OCI-LY3 (cell line): ENCODE results near the gene PFDN1.

Experiments
- H2AFZ ChIP-seq: fragments of 200-600, 300-600 bp; shearing (Covaris generic); 2 replicates; pipeline ENCODE4 v1.6.0; 2014; ENCODE audit warnings: antibody characterized with exemption, low read depth, low read length
- H3K27ac ChIP-seq: fragments of 200-600, 300-600 bp; sonication (generic); 2 replicates; pipeline ENCODE4 v1.5.1; 2014; ENCODE audit warnings: mild to moderate bottlenecking, low read length, moderate library complexity, mixed read lengths
- H3K27me3 ChIP-seq: fragments of 200-600, 300-600 bp; sonication (generic); 2 replicates; pipeline ENCODE4 v1.6.1; 2014; ENCODE audit warnings: low read depth, low read length, mixed read lengths
- H3K36me3 ChIP-seq: fragments of 200-600, 300-600 bp; sonication (generic); replicated peaks from 2 replicates; pipeline ENCODE3; 2014; ENCODE audit warnings: low read depth, low read length, mixed read lengths
- H3K4me1 ChIP-seq: fragments of 300-600, 200-600 bp; sonication (generic); 2 replicates; pipeline ENCODE4 v1.6.1; 2014; ENCODE audit warnings: low read length, mixed read lengths
- H3K4me2 ChIP-seq: fragments of 200-600, 300-600 bp; sonication (generic); 2 replicates; pipeline ENCODE4 v1.6.1; 2014; ENCODE audit warnings: low read length, mixed read lengths
- H3K4me3 ChIP-seq: fragments of 300-600, 200-600 bp; sonication (generic); 2 replicates; pipeline ENCODE4 v1.5.1; 2014; ENCODE audit warnings: antibody characterized with exemption, mild to moderate bottlenecking, low read length, moderate library complexity
- H3K79me2 ChIP-seq: fragments of 300-600, 200-600 bp; shearing (Covaris generic); 2 replicates; pipeline ENCODE4 v1.6.1; 2014; ENCODE audit warnings: mild to moderate bottlenecking, low read length, mixed read lengths
- H3K9ac ChIP-seq: fragments of 300-600, 200-600 bp; shearing (Covaris generic); 2 replicates; pipeline ENCODE4 v1.6.0; 2014; ENCODE audit warnings: mild to moderate bottlenecking, low read length, moderate library complexity
- H3K9me3 ChIP-seq: fragments of 200-600, 300-600 bp; shearing (Covaris generic); 2 replicates; pipeline ENCODE4 v1.6.1; 2014; ENCODE audit warnings: low read length, mixed read lengths; ENCODE audit not compliant: insufficient read depth
- H4K20me1 ChIP-seq: fragments of 200-600, 300-600 bp; sonication (generic); 2 replicates; pipeline ENCODE4 v1.6.1; 2016; ENCODE audit warnings: low read length, mixed read lengths; ENCODE audit not compliant: insufficient read depth
- CTCF ChIP-seq: fragments of 200-600, 300-600 bp; sonication (generic); IDR thresholded peaks from 2 replicates; pipeline ENCODE4 v1.5.1; 2014; ENCODE audit warnings: antibody characterized with exemption, low read length, low read depth
- EZH2phosphoT487 ChIP-seq: fragments of 200-600 bp; shearing (Covaris generic); IDR thresholded peaks from 2 replicates; pipeline ENCODE4 v1.6.1; 2018; ENCODE audit warnings: antibody characterized with exemption, mixed run types, low read depth

Gene PFDN1

GRCh38 chr5:140319833-140320232 lies 16.9 kb upstream of the PFDN1 start:
- no peaks in the 10 kb centered on the region for H3K36me3 ChIP-seq
- no peaks in the 10 kb centered on the region for H3K9me3 ChIP-seq
- H4K20me1 ChIP-seq: no peaks in the 10 kb centered on the region
- no peaks in the 10 kb centered on the region for H3K4me1 ChIP-seq
- no peaks in the 10 kb centered on the region for H3K79me2 ChIP-seq
- no peaks in the 10 kb centered on the region for H3K27me3 ChIP-seq
- no peak overlapping the region for H3K4me2 ChIP-seq
- H3K4me3 ChIP-seq: no peak overlapping the region
- no peak overlapping the region for H2AFZ ChIP-seq
- H3K9ac ChIP-seq: no peak overlapping the region
- no peak for TF ChIP-seq CTCF
- no peak for TF ChIP-seq EZH2phosphoT487
- no peak overlapping the region for H3K27ac ChIP-seq

GRCh38 chr5:140318792-140319191 lies 15.9 kb upstream of the PFDN1 start:
- H4K20me1 ChIP-seq: no peaks in the 10 kb centered on the region
- H3K4me1 ChIP-seq: no peaks in the 10 kb centered on the region
- no peak overlapping the region for H3K27ac ChIP-seq

GRCh38 chr5:140317859-140318258 lies 15.0 kb upstream of the PFDN1 start:
- Histone ChIP-seq H3K27ac (no peak overlapping the region), H3K27me3 (no peaks in the 10 kb centered on the region), H3K4me1 (no peaks in the 10 kb centered on the region), H3K4me2 (no peak overlapping the region), H2AFZ (no peak overlapping the region), H3K4me3 (no peak overlapping the region), H3K9ac (no peak overlapping the region), H3K36me3 (no peaks in the 10 kb centered on the region), H3K9me3 (no peaks in the 10 kb centered on the region), H3K79me2 (no peaks in the 10 kb centered on the region), H4K20me1 (no peaks in the 10 kb centered on the region)
- TF ChIP-seq EZH2phosphoT487: no peak
- TF ChIP-seq CTCF: no peak

More at GRCh38 chr5:140318792-140319191, 15.9 kb upstream of the PFDN1 start:
- no peaks in the 10 kb centered on the region for H3K36me3 ChIP-seq
- no peaks in the 10 kb centered on the region for H3K79me2 ChIP-seq
- H2AFZ ChIP-seq: no peak overlapping the region
- H3K9ac ChIP-seq: no peak overlapping the region
- H3K27me3 ChIP-seq: no peaks in the 10 kb centered on the region
- TF ChIP-seq EZH2phosphoT487 (no peak), CTCF (no peak)
- H3K4me3 ChIP-seq: no peak overlapping the region
- H3K4me2 ChIP-seq: no peak overlapping the region
- H3K9me3 ChIP-seq: no peaks in the 10 kb centered on the region

GRCh38 chr5:140312791-140313189 lies 9.9 kb upstream of the PFDN1 start:
- H3K79me2 ChIP-seq: no peaks in the 10 kb centered on the region
- H3K4me3 ChIP-seq: no peak overlapping the region
- H3K27me3 ChIP-seq: no peaks in the 10 kb centered on the region
- no peak overlapping the region for H3K27ac ChIP-seq
- H3K9ac ChIP-seq: no peak overlapping the region
- no peaks in the 10 kb centered on the region for H3K9me3 ChIP-seq
- no peaks in the 10 kb centered on the region for H3K4me1 ChIP-seq
- H4K20me1 ChIP-seq: no peaks in the 10 kb centered on the region
- H3K36me3 ChIP-seq: no peaks in the 10 kb centered on the region
- H2AFZ ChIP-seq: no peak overlapping the region
- H3K4me2 ChIP-seq: no peak overlapping the region
- TF ChIP-seq EZH2phosphoT487: no peak
- no peak for TF ChIP-seq CTCF
